ENCODE measurements around the gene C4BPB.

Gene C4BPB

GRCh38 chr1:207093944-207094343 lies 5.3 kb downstream of the C4BPB start:
- H3K4me3 ChIP-seq (ENCODE audit: low read depth, low read length), result no peak overlapping the region
- DNase-seq (ENCODE audit: low read depth), result no peak
- no peak for TF ChIP-seq CTCF (IDR thresholded peaks at IDR 0.05; ENCODE audit: low read depth, low read length, missing control alignments)

GRCh38 chr1:207097871-207098324 lies 9.2 kb downstream of the C4BPB start:
- peak; percentile 44 for DNase-seq (ENCODE audit: low read depth)
- no peak overlapping the region for H3K4me3 ChIP-seq (ENCODE audit: low read depth, low read length)

GRCh38 chr1:207101720-207102119 lies 13.1 kb downstream of the C4BPB start:
- no peak for DNase-seq (ENCODE audit: low read depth)
- no peak for TF ChIP-seq CTCF (IDR thresholded peaks at IDR 0.05; ENCODE audit: low read depth, low read length, missing control alignments)
- no peak overlapping the region for H3K4me3 ChIP-seq (ENCODE audit: low read depth, low read length)

More at GRCh38 chr1:207097871-207098324, 9.2 kb downstream of the C4BPB start:
- no peak for TF ChIP-seq CTCF (IDR thresholded peaks at IDR 0.05; ENCODE audit: low read depth, low read length, missing control alignments)

- TF ChIP-seq CTCF (IDR thresholded peaks at IDR 0.05; ENCODE audit: low read depth, low read length, missing control alignments), result no peak
- H3K4me3 ChIP-seq (ENCODE audit: low read depth, low read length), result no peak overlapping the region
- DNase-seq (ENCODE audit: low read depth), result no peak
These were observed 13.5 kb downstream of the C4BPB start for GRCh38 chr1:207102146-207102545.

- TF ChIP-seq CTCF (IDR thresholded peaks at IDR 0.05; ENCODE audit: low read depth, low read length, missing control alignments), result no peak
- no peak overlapping the region for H3K4me3 ChIP-seq (ENCODE audit: low read depth, low read length)
- DNase-seq (ENCODE audit: low read depth), result no peak
These were observed 14.0 kb downstream of the C4BPB start for GRCh38 chr1:207102659-207103058.

GRCh38 chr1:207103892-207104373 lies 15.3 kb downstream of the C4BPB start, which contains the start of gene C4BPA:
TSS of gene C4BPA (plus strand) at chr1:207104233. CDS start at chr1:207113026, 8,793 bp downstream.
- H3K4me3 ChIP-seq (ENCODE audit: low read depth, low read length), result no peak within 1 kb of the TSS
- no peak for DNase-seq (ENCODE audit: low read depth)
- TF ChIP-seq CTCF (IDR thresholded peaks at IDR 0.05; ENCODE audit: low read depth, low read length, missing control alignments), result no peak

GRCh38 chr1:207109004-207109403 lies 20.3 kb downstream of the C4BPB start:
- no peak for DNase-seq (ENCODE audit: low read depth)
- H3K4me3 ChIP-seq (ENCODE audit: low read depth, low read length), result no peak overlapping the region
- TF ChIP-seq CTCF (IDR thresholded peaks at IDR 0.05; ENCODE audit: low read depth, low read length, missing control alignments), result no peak
